Measurements from ENCODE around the gene TPP1.

GRCh38 chr11:6610591-6610990 lies 8.6 kb downstream of the TPP1 start:
- TF ChIP-seq POLR2A (IDR thresholded peaks at IDR 0.05): no peak
- TF ChIP-seq CTCF (IDR thresholded peaks at IDR 0.05): no peak

All from upper lobe of left lung (tissue), 4 donors.